GM23248 (cell line): ENCODE data around the gene CDK13. TPM values are rescaled to one million over a fixed set of nuclear protein-coding genes. Genes with fewer than 3 reads are reported as not detected.

Experiments
- DNase-seq: peaks from one replicate; pipeline ENCODE4 v3.0.0-alpha.2; 2015
- H2AFZ ChIP-seq: fragments of 200-600 bp; sonication (generic); 2 replicates; pipeline ENCODE4 v1.6.1; 2016; ENCODE audit warnings: antibody characterized with exemption
- H3F3A ChIP-seq: fragments of 200-600 bp; sonication (generic); 2 replicates; pipeline ENCODE4 v1.6.1; 2016; ENCODE audit warnings: mild to moderate bottlenecking, antibody characterized with exemption, mixed run types; ENCODE audit not compliant: insufficient read depth
- H3K27ac ChIP-seq: fragments of 200-600 bp; sonication (generic); 2 replicates; pipeline ENCODE4 v1.5.1; 2016; ENCODE audit warnings: mild to moderate bottlenecking
- H3K27me3 ChIP-seq: fragments of 200-600 bp; sonication (generic); replicated peaks from 2 replicates; pipeline ENCODE4 v1.6.1; 2016; ENCODE audit warnings: mild to moderate bottlenecking; ENCODE audit not compliant: insufficient read depth
- H3K36me3 ChIP-seq: fragments of 200-600 bp; sonication (generic); 2 replicates; pipeline ENCODE4 v1.6.1; 2016; ENCODE audit warnings: low read depth, mild to moderate bottlenecking
- H3K4me1 ChIP-seq: fragments of 200-600 bp; sonication (generic); 2 replicates; pipeline ENCODE4 v1.6.1; 2016; ENCODE audit warnings: mild to moderate bottlenecking; ENCODE audit not compliant: insufficient read depth
- H3K4me2 ChIP-seq: fragments of 200-600 bp; sonication (generic); one replicate; pipeline ENCODE4 v1.6.1; 2016; ENCODE audit warnings: mild to moderate bottlenecking; ENCODE audit not compliant: unreplicated experiment
- H3K4me3 ChIP-seq: fragments of 200-600 bp; sonication (generic); 2 replicates; pipeline ENCODE4 v1.5.1; 2016; ENCODE audit warnings: mild to moderate bottlenecking
- H3K79me2 ChIP-seq: fragments of 200-600 bp; sonication (generic); 2 replicates; pipeline ENCODE4 v1.6.1; 2016; ENCODE audit warnings: mild to moderate bottlenecking; ENCODE audit not compliant: insufficient read depth
- H3K9ac ChIP-seq: fragments of 200-600 bp; sonication (generic); 2 replicates; pipeline ENCODE4 v1.6.1; 2016; ENCODE audit warnings: mild to moderate bottlenecking
- H3K9me2 ChIP-seq: fragments of 200-600 bp; sonication (generic); 2 replicates; pipeline ENCODE4 v1.6.1; 2016; ENCODE audit warnings: mixed run types, mild to moderate bottlenecking, moderate library complexity; ENCODE audit not compliant: insufficient read depth
- H3K9me3 ChIP-seq: fragments of 200-600 bp; sonication (generic); one replicate; pipeline ENCODE4 v1.6.1; 2017; ENCODE audit warnings: low read depth
- H4K20me1 ChIP-seq: fragments of 200-600 bp; sonication (generic); 2 replicates; pipeline ENCODE4 v1.6.0; 2016; ENCODE audit not compliant: insufficient read depth
- EZH2 ChIP-seq: fragments of 200-600 bp; sonication (generic); IDR thresholded peaks from 2 replicates; pipeline ENCODE4 v1.6.1; 2018; ENCODE audit warnings: antibody characterized with exemption, mild to moderate bottlenecking; ENCODE audit not compliant: insufficient read depth, poor library complexity, severe bottlenecking
- EZH2phosphoT487 ChIP-seq: fragments of 200-600 bp; sonication (generic); IDR thresholded peaks from 2 replicates; pipeline ENCODE4 v1.6.1; 2018; ENCODE audit warnings: antibody characterized with exemption, moderate library complexity, mild to moderate bottlenecking, low read depth; ENCODE audit not compliant: insufficient read depth
- WGBS, 2 experiments: methylation state at CpG; one replicate each; pipeline ENCODE4 v1.1.6; 2015 to 2017; ENCODE audit warnings: low lambda C conversion rate in 2 of 2, low coverage in 1 of 2; ENCODE audit errors: missing lambda C conversion rate in 2 of 2; 5-methylcytosine and 5-hydroxymethylcytosine counted together
- in situ Hi-C: fragments of 300-500 bp; cut with MboI; formaldehyde crosslinking; loops from 2 replicates; pipeline ENCODE4 v1.15.0; 2020
- polyA plus RNA-seq: library from polyadenylated mRNA; unstranded; fragments of >200 nt; fragmentation: Nextera tagmentation; extraction: Ambion mirVana; gene quantifications from 2 replicates; pipeline ENCODE4 v1.2.1, GENCODE V29; 2016
- total RNA-seq: library from RNA; depleted of rRNA; stranded (reverse); fragments of >200 nt; shearing (Covaris generic); gene quantifications from 2 replicates; pipeline ENCODE4 v1.2.3, GENCODE V29; 2014

The CDK13 gene
- total and polyA plus RNA-seq, 2 experiments from 2014 or later: 13.3 to 41.4 TPM

DNA sequence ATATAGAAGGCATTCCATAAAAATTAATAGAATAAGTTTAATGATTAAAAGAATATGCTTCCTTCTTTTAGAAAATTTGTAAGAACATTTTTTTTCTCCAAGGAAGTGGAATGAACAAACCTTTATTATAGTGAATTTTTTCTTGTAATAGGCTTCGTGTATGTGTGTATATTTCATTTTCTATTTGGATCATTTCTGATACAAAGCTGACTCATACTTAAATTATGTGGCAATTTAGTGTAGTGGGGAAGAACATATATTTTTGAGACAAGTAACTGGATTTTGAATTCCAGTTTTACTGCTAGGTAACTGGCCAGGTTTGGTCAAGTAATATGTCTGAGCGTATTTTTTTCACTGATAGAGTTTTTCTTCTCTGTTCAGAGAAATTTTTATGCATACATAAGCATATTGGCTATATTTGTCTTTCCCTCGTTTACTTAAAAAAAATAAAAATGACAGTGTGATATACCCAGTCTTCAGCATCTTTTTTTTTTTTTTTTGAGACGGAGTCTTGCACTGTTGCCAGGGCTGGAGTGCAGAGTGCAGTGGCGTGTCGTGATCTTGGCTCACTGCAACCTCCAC is 50.8 kb downstream of the CDK13 start:
- H2AFZ ChIP-seq: no peak overlapping the region
- H3K4me3 ChIP-seq: no peak overlapping the region
- H3K79me2 ChIP-seq: peaks cover 86% of the 10 kb centered on the region
- no peaks in the 10 kb centered on the region for H3K9me3 ChIP-seq
- peaks cover 8% of the 10 kb centered on the region; the same call in 1 of the 2 replicates for H3K36me3 ChIP-seq
- in situ Hi-C loops: no loop called here
- WGBS, 2 experiments: 81 to 89% methylated on average over 6 of the region's 6 CpGs
- no peaks in the 10 kb centered on the region for H3K9me2 ChIP-seq
- no peak overlapping the region for H3K9ac ChIP-seq
- H3K27ac ChIP-seq: no peak overlapping the region
- H3F3A ChIP-seq: no peaks in the 10 kb centered on the region
- no peaks in the 10 kb centered on the region for H4K20me1 ChIP-seq
- H3K27me3 ChIP-seq: no peaks in the 10 kb centered on the region
- H3K4me1 ChIP-seq: peaks cover 8% of the 10 kb centered on the region; the same call in 1 of the 2 replicates
- H3K4me2 ChIP-seq: no peak overlapping the region
- TF ChIP-seq EZH2phosphoT487 (no peak), EZH2 (no peak)
- peak; percentile 29 for DNase-seq

DNA sequence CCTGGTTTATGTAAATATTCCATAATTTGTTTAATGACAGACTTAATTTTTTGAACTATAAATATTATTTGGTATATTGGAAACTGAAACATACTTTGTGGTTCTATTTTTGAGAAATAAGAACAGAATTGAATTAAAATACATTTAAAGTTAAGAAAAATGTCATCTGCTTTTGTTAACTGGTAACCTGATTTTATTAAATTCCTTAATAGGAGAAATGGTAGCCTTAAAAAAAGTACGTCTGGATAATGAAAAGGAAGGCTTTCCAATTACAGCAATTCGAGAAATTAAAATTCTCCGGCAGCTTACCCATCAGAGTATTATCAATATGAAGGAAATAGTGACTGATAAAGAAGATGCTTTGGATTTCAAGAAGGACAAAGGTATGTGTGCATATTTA is 51.6 kb downstream of the CDK13 start:
- Histone ChIP-seq H3K27me3 (no peaks in the 10 kb centered on the region), H3K9ac (no peak overlapping the region), H2AFZ (no peak overlapping the region), H3K4me2 (no peak overlapping the region), H3K9me2 (no peaks in the 10 kb centered on the region), H3K36me3 (peaks cover 8% of the 10 kb centered on the region; the same call in 1 of the 2 replicates), H3K9me3 (no peaks in the 10 kb centered on the region), H3K79me2 (peaks cover 80% of the 10 kb centered on the region), H3K4me3 (no peak overlapping the region), H4K20me1 (no peaks in the 10 kb centered on the region), H3K27ac (no peak overlapping the region), H3K4me1 (peaks cover 8% of the 10 kb centered on the region; the same call in 1 of the 2 replicates), H3F3A (no peaks in the 10 kb centered on the region)
- in situ Hi-C loops: no loop called here
- no peak for TF ChIP-seq EZH2
- TF ChIP-seq EZH2phosphoT487: no peak
- 96 to 100% methylated on average over 3 of the region's 3 CpGs for WGBS, 2 experiments
- DNase-seq: no peak

- Histone ChIP-seq H4K20me1 (no peaks in the 10 kb centered on the region; the same call in 1 of the 2 replicates), H3F3A (peaks cover 14% of the 10 kb centered on the region), H3K9ac (no peak overlapping the region), H3K4me2 (no peak overlapping the region), H2AFZ (no peak overlapping the region), H3K9me3 (no peaks in the 10 kb centered on the region), H3K36me3 (peaks cover 8% of the 10 kb centered on the region; the same call in 1 of the 2 replicates), H3K9me2 (no peaks in the 10 kb centered on the region), H3K27ac (no peak overlapping the region), H3K4me3 (no peak overlapping the region), H3K27me3 (no peaks in the 10 kb centered on the region), H3K4me1 (peaks cover 20% of the 10 kb centered on the region), H3K79me2 (peaks cover 75% of the 10 kb centered on the region)
- DNase-seq: no peak
- no peak for TF ChIP-seq EZH2phosphoT487
- TF ChIP-seq EZH2: no peak
- in situ Hi-C loops: no loop called here
- WGBS, 2 experiments: 76 to 79% methylated on average over 4 of the region's 4 CpGs
Observed at GRCh38 chr7:40003597-40003996, 53.5 kb downstream of the CDK13 start.

GRCh38 chr7:40008223-40008815 is 58.3 kb downstream of the CDK13 start:
- Histone ChIP-seq H3K79me2 (peaks cover 76% of the 10 kb centered on the region), H3K36me3 (peaks cover 4% of the 10 kb centered on the region; the same call in 1 of the 2 replicates), H3K4me3 (no peak overlapping the region), H3K4me1 (peaks cover 19% of the 10 kb centered on the region), H3K9ac (peak overlapping the region; percentile 54), H3K4me2 (peak overlapping the region; percentile 33), H3K9me2 (no peaks in the 10 kb centered on the region), H2AFZ (no peak overlapping the region), H4K20me1 (no peaks in the 10 kb centered on the region; the same call in 1 of the 2 replicates), H3K27me3 (no peaks in the 10 kb centered on the region), H3K9me3 (no peaks in the 10 kb centered on the region), H3F3A (peaks cover 21% of the 10 kb centered on the region), H3K27ac (peak overlapping the region; percentile 77)
- in situ Hi-C loops: no loop called here
- TF ChIP-seq EZH2: no peak
- TF ChIP-seq EZH2phosphoT487: no peak
- peak; percentile 88 for DNase-seq
- 49 to 52% methylated on average over 2 of the region's 2 CpGs for WGBS, 2 experiments
